ENCODE measurements around the gene PPP1R14C. TPM values are rescaled to one million over a fixed set of nuclear protein-coding genes. Genes with fewer than 3 reads are reported as not detected.

The PPP1R14C gene
- total and polyA plus RNA-seq, 4 donors: 0.18 to 2.8 (median 0.48) TPM

- no peak for ATAC-seq (ENCODE audit: low FRiP score)
- intact Hi-C loops (cut with DNase I): loop anchor here in 1 of 2 donors (10.0 kb wide), 1 partner anchor 222 kb away; no protein-coding TSS in a partner anchor
- Histone ChIP-seq H3K9me3 (ENCODE audit: control insufficient read depth, low read length) (no peaks in the 10 kb centered on the region), H3K27ac (ENCODE audit: low read depth in 1 of 2, low read length in 2 of 2) (no peak overlapping the region), H3K27me3 (ENCODE audit: control insufficient read depth in 1 of 2, insufficient read depth in 2 of 2, low read length in 1 of 2) (peaks cover 0 to 3% of the 10 kb centered on the region in 2 donors), H3K36me3 (ENCODE audit: control insufficient read depth in 1 of 2, insufficient read depth in 2 of 2, low read length in 1 of 2) (no peaks in the 10 kb centered on the region), H3K4me1 (ENCODE audit: control insufficient read depth in 1 of 2, insufficient read depth in 2 of 2, low read length in 2 of 2) (no peaks in the 10 kb centered on the region), H3K4me3 (ENCODE audit: low read length in 2 of 2) (no peak overlapping the region)
- 44 to 47% methylated on average over 9 of the region's 9 CpGs for WGBS, 2 donors
- no peak for DNase-seq
Measured at GRCh38 chr6:150152891-150153876, 10.3 kb downstream of the PPP1R14C start.

- WGBS, 2 donors: 25 to 30% methylated on average over 6 of the region's 6 CpGs
- DNase-seq: no peak
- no peak overlapping the region for H3K4me3 ChIP-seq (ENCODE audit: low read length in 2 of 2)
- H3K27me3 ChIP-seq (ENCODE audit: control insufficient read depth in 1 of 2, insufficient read depth in 2 of 2, low read length in 1 of 2): peaks cover 0 to 3% of the 10 kb centered on the region in 2 donors
- no peaks in the 10 kb centered on the region for H3K36me3 ChIP-seq (ENCODE audit: control insufficient read depth in 1 of 2, insufficient read depth in 2 of 2, low read length in 1 of 2)
- ATAC-seq (ENCODE audit: low FRiP score): no peak
- intact Hi-C loops (cut with DNase I): loop anchor here in 1 of 2 donors (10.0 kb wide), 1 partner anchor 221 kb away; no protein-coding TSS in a partner anchor
- no peaks in the 10 kb centered on the region for H3K9me3 ChIP-seq (ENCODE audit: control insufficient read depth, low read length)
- H3K27ac ChIP-seq (ENCODE audit: low read depth in 1 of 2, low read length in 2 of 2): no peak overlapping the region
- H3K4me1 ChIP-seq (ENCODE audit: control insufficient read depth in 1 of 2, insufficient read depth in 2 of 2, low read length in 2 of 2): no peaks in the 10 kb centered on the region
Measured at GRCh38 chr6:150153905-150154492, 11.2 kb downstream of the PPP1R14C start.

- intact Hi-C loops (cut with DNase I): loop anchor here in 1 of 2 donors (10.0 kb wide), 1 partner anchor 218 kb away; no protein-coding TSS in a partner anchor
- 75 to 96% methylated on average over 3 of the region's 3 CpGs for WGBS, 2 donors
- DNase-seq: no peak
Measured at GRCh38 chr6:150156460-150156859, 13.6 kb downstream of the PPP1R14C start.

GRCh38 chr6:150157081-150157480 lies 14.2 kb downstream of the PPP1R14C start:
- DNase-seq (no peak), ATAC-seq (ENCODE audit: low FRiP score) (no peak)
- Histone ChIP-seq H3K9me3 (ENCODE audit: control insufficient read depth, low read length) (no peaks in the 10 kb centered on the region), H3K27me3 (ENCODE audit: control insufficient read depth in 1 of 2, insufficient read depth in 2 of 2, low read length in 1 of 2) (peaks cover 0 to 3% of the 10 kb centered on the region in 2 donors), H3K4me3 (ENCODE audit: low read length in 2 of 2) (no peak overlapping the region), H3K36me3 (ENCODE audit: control insufficient read depth in 1 of 2, insufficient read depth in 2 of 2, low read length in 1 of 2) (no peaks in the 10 kb centered on the region), H3K27ac (ENCODE audit: low read depth in 1 of 2, low read length in 2 of 2) (no peak overlapping the region), H3K4me1 (ENCODE audit: control insufficient read depth in 1 of 2, insufficient read depth in 2 of 2, low read length in 2 of 2) (no peaks in the 10 kb centered on the region)
- 75 to 89% methylated on average over 1 of the region's 1 CpG for whole genome bisulfite sequencing, 2 donors
- intact Hi-C loops (cut with DNase I): loop anchor here in 1 of 2 donors (10.0 kb wide), 1 partner anchor 218 kb away; no protein-coding TSS in a partner anchor

More at GRCh38 chr6:150156460-150156859, 13.6 kb downstream of the PPP1R14C start:
- H3K36me3 ChIP-seq (ENCODE audit: control insufficient read depth in 1 of 2, insufficient read depth in 2 of 2, low read length in 1 of 2): no peaks in the 10 kb centered on the region
- peaks cover 0 to 3% of the 10 kb centered on the region in 2 donors for H3K27me3 ChIP-seq (ENCODE audit: control insufficient read depth in 1 of 2, insufficient read depth in 2 of 2, low read length in 1 of 2)
- H3K4me3 ChIP-seq (ENCODE audit: low read length in 2 of 2): no peak overlapping the region
- H3K27ac ChIP-seq (ENCODE audit: low read depth in 1 of 2, low read length in 2 of 2): no peak overlapping the region
- ATAC-seq (ENCODE audit: low FRiP score): no peak
- no peaks in the 10 kb centered on the region for H3K4me1 ChIP-seq (ENCODE audit: control insufficient read depth in 1 of 2, insufficient read depth in 2 of 2, low read length in 2 of 2)
- no peaks in the 10 kb centered on the region for H3K9me3 ChIP-seq (ENCODE audit: control insufficient read depth, low read length)

GRCh38 chr6:150159757-150160156 lies 16.9 kb downstream of the PPP1R14C start:
- 79 to 93% methylated on average over 4 of the region's 4 CpGs for WGBS, 2 donors
- intact Hi-C loops (cut with DNase I): loop anchor here in 1 of 2 donors (10.0 kb wide), 1 partner anchor 215 kb away; no protein-coding TSS in a partner anchor
- Histone ChIP-seq H3K27ac (ENCODE audit: low read depth in 1 of 2, low read length in 2 of 2) (no peak overlapping the region), H3K4me3 (ENCODE audit: low read length in 2 of 2) (no peak overlapping the region), H3K4me1 (ENCODE audit: control insufficient read depth in 1 of 2, insufficient read depth in 2 of 2, low read length in 2 of 2) (no peaks in the 10 kb centered on the region), H3K27me3 (ENCODE audit: control insufficient read depth in 1 of 2, insufficient read depth in 2 of 2, low read length in 1 of 2) (no peaks in the 10 kb centered on the region), H3K9me3 (ENCODE audit: control insufficient read depth, low read length) (no peaks in the 10 kb centered on the region), H3K36me3 (ENCODE audit: control insufficient read depth in 1 of 2, insufficient read depth in 2 of 2, low read length in 1 of 2) (no peaks in the 10 kb centered on the region)
- ATAC-seq (ENCODE audit: low FRiP score): no peak
- DNase-seq: no peak

- WGBS, 2 donors: 96 to 98% methylated on average over 3 of the region's 3 CpGs
- no peaks in the 10 kb centered on the region for H3K9me3 ChIP-seq (ENCODE audit: control insufficient read depth, low read length)
- no peaks in the 10 kb centered on the region for H3K36me3 ChIP-seq (ENCODE audit: control insufficient read depth in 1 of 2, insufficient read depth in 2 of 2, low read length in 1 of 2)
- no peaks in the 10 kb centered on the region for H3K4me1 ChIP-seq (ENCODE audit: control insufficient read depth in 1 of 2, insufficient read depth in 2 of 2, low read length in 2 of 2)
- ATAC-seq (ENCODE audit: low FRiP score): no peak
- DNase-seq: no peak
- H3K4me3 ChIP-seq (ENCODE audit: low read length in 2 of 2): no peak overlapping the region
- intact Hi-C loops (cut with DNase I): no loop called here
- H3K27ac ChIP-seq (ENCODE audit: low read depth in 1 of 2, low read length in 2 of 2): no peak overlapping the region
- H3K27me3 ChIP-seq (ENCODE audit: control insufficient read depth in 1 of 2, insufficient read depth in 2 of 2, low read length in 1 of 2): no peaks in the 10 kb centered on the region
Measured at GRCh38 chr6:150163970-150164369, 21.1 kb downstream of the PPP1R14C start.

- Histone ChIP-seq H3K27ac (ENCODE audit: low read depth in 1 of 2, low read length in 2 of 2) (no peak overlapping the region), H3K27me3 (ENCODE audit: control insufficient read depth in 1 of 2, insufficient read depth in 2 of 2, low read length in 1 of 2) (no peaks in the 10 kb centered on the region), H3K36me3 (ENCODE audit: control insufficient read depth in 1 of 2, insufficient read depth in 2 of 2, low read length in 1 of 2) (no peaks in the 10 kb centered on the region), H3K9me3 (ENCODE audit: control insufficient read depth, low read length) (no peaks in the 10 kb centered on the region), H3K4me1 (ENCODE audit: control insufficient read depth in 1 of 2, insufficient read depth in 2 of 2, low read length in 2 of 2) (no peaks in the 10 kb centered on the region), H3K4me3 (ENCODE audit: low read length in 2 of 2) (no peak overlapping the region)
- no peak for ATAC-seq (ENCODE audit: low FRiP score)
- intact Hi-C loops (cut with DNase I): no loop called here
- no peak for DNase-seq
Measured at GRCh38 chr6:150165020-150165702, 22.3 kb downstream of the PPP1R14C start.

GRCh38 chr6:150167479-150167873 lies 24.6 kb downstream of the PPP1R14C start:
- ATAC-seq (ENCODE audit: low FRiP score) (no peak), DNase-seq (no peak)
- Histone ChIP-seq H3K27me3 (ENCODE audit: control insufficient read depth in 1 of 2, insufficient read depth in 2 of 2, low read length in 1 of 2) (no peaks in the 10 kb centered on the region), H3K27ac (ENCODE audit: low read depth in 1 of 2, low read length in 2 of 2) (no peak overlapping the region), H3K36me3 (ENCODE audit: control insufficient read depth in 1 of 2, insufficient read depth in 2 of 2, low read length in 1 of 2) (no peaks in the 10 kb centered on the region), H3K9me3 (ENCODE audit: control insufficient read depth, low read length) (no peaks in the 10 kb centered on the region), H3K4me3 (ENCODE audit: low read length in 2 of 2) (no peak overlapping the region), H3K4me1 (ENCODE audit: control insufficient read depth in 1 of 2, insufficient read depth in 2 of 2, low read length in 2 of 2) (no peaks in the 10 kb centered on the region)
- WGBS, 2 donors: 69 to 72% methylated on average over 6 of the region's 6 CpGs
- intact Hi-C loops (cut with DNase I): no loop called here
